GM18868 (cell line): ENCODE results near the gene HNRNPDL.
"Not testable (repeated sequence)": the region's sequence is repeated elsewhere in the genome, so short reads cannot be mapped to it uniquely, and the experiment has no call there.

Experiments used
- ATAC-seq: cut with Tn5 transposase; IDR thresholded peaks from one replicate; pipeline ENCODE4 v1.9.1; 2021; ENCODE audit warnings: mild to moderate bottlenecking, moderate library complexity; ENCODE audit not compliant: unreplicated experiment

The HNRNPDL gene

DNA sequence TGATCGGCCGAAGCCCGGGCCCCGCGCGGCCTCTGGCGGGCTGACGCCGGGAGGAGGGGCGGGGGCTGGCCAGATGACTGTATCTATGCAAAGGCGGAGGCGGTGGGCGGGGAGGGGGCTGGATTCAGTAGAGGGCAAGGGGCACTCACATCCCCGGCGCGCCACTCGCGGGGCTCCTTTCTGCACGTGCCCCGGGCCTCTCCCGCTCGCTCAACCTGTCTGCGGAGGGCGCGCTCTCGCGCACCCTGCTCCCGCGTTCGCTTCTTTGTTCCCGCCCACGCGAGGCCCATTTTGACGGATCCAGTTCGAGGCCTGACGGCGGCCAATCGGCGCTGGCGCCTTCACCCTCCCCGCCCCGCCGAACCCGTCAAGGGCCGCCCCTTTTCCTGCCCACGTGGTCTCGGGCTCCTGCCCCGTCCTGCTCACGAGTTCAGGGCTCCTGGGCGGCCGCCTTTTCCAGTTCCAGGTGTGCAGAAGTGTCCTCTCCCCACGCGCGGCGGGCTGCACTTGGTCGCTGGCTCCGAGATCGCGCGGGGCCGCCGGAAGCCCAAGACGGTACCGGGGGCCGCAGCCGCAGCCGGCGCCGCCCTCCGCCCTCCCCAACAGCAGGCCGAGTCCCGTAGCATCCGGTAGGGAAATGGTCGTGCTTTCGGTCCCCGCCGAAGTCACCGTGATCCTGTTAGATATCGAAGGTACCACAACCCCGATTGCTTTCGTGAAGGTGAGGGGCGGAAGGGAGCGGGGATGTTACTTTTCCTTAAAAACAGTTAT, at the start of gene HNRNPDL, which contains the start of gene ENOPH1:
HNRNPDL (minus strand) TSS at position 270 of the 771 bp plus-strand sequence. CDS start 772 bp downstream, outside the sequence.
ENOPH1 (plus strand) TSS at position 398 of the 771 bp plus-strand sequence; CDS start at position 638, 240 bp downstream.
- peak; percentile 71 for ATAC-seq

DNA sequence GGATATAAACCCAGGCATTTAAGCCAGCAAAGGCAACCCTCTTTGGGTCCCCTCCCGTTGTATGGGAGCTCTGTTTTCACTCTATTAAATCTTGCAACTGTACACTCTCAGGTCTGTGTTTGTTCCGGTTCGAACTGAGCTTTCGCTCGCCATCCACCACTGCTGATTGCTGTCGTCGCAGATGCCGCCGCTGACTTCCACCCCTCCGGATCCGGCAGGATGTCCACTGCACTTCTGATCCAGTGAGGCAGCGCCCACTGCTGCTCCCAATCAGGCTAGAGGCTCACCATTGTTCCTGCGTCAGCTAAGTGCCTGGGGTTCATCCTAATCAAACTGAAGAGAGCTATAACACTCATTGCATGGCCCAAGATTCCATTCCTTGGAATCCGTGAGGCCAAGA, 49.3 kb upstream of the HNRNPDL start:
- ATAC-seq: no peak

DNA sequence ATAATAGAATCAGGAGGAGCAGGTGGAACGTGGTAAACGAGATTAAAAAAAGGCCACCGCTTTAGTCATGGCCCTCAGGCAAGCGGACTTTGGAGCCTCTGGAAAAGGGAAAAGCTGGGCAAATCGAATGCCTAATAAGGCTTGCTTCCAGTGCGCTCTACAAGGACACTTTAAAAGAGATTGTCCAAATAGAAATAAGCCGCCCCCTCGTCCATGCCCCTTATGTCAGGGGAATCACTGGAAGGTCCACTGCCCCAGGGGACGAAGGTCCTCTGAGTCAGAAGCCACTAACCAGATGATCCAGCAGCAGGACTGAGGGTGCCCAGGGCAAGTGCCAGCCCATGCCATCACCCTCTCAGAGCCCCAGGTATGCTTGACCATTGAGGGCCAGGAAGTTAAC, 47.2 kb upstream of the HNRNPDL start:
- ATAC-seq: not testable (repeated sequence)

DNA sequence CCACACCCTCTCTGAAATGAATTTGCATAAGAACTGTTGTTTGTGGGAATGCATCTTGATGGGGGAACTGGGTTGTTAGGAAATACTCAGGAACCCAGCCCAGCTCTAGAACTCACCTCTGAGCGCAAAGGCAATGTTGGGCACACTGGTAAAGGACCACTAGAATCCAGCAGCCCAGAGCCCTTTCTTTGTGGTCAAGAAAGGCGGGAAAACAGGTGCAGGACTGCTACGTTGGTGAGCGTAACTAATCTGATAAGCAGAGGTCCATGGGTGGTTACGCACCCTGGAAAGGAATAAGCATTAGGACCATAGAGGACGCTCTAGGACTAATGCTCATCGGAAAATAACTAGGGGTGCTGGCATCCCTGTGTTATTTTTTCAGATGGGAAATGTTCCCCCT, 45.7 kb upstream of the HNRNPDL start:
- ATAC-seq: not testable (repeated sequence)

DNA sequence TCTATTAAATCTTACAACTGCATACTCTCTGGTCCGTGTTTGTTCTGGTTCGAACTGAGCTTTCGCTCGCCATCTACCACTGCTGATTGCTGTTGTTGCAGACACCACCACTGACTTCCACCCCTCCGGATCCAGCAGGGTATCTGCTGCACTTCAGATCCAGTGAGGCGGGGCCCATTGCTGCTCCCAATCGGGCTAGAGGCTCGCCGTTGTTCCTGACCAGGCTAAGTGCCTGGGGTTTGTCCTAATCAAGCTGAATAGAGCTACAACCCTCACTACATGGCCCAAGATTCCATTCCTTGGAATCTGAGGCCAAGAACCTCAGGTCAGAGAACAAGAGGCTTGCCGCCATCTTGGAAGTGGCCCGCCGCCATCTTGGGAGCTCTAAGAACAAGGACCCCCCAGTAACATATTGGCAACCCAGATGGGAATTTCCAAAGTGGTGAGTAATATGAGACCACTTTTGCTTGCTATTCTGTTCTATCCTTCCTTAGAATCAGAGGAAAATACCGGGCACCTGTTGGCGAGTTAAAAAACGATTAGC, 43.4 kb upstream of the HNRNPDL start:
- no peak for ATAC-seq

DNA sequence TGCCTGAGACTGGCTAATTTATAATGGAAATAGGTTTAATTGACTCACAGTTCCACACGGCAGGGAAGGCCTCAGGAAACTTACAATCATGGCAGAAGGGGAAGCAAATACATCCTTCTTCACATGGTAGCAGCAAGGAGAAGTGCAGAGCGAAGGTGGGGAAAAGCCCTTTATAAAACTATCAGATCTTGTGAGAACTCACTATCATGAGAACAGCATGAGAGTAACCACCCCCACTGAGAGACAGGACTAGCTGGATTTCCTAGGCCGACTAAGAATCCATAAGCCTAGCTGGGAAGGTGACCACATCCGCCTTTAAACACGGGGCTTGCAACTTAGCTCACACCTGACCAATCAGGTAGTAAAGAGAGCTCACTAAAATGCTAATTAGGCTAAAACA, 42.8 kb upstream of the HNRNPDL start:
- not testable (repeated sequence) for ATAC-seq

DNA sequence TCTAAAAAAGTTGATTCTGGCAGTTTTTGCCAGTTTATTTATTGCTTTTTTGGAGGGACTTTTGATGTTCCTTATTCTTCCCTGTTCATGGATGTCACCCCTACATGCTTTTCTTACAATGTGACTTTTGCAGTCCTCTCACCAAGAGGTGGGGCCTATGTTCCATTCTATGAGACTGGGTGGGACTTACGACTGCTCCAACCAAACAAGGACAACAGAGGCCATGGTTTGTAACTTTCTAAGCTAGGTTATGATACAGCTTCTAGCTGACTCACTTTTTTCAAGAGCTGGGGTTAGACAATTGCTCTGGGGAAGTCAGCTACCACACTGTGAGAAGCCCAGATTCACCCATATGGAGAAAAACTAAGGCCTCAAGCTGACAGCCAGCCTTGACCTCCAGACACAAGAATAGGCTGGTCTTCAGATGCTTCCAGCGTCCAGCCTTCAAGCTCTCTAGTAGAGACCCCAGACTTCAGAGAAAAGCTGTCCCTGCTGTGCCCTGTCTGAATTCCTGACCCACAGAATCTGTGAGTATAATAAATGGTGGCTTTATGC, 39.6 kb upstream of the HNRNPDL start:
- no peak for ATAC-seq

DNA sequence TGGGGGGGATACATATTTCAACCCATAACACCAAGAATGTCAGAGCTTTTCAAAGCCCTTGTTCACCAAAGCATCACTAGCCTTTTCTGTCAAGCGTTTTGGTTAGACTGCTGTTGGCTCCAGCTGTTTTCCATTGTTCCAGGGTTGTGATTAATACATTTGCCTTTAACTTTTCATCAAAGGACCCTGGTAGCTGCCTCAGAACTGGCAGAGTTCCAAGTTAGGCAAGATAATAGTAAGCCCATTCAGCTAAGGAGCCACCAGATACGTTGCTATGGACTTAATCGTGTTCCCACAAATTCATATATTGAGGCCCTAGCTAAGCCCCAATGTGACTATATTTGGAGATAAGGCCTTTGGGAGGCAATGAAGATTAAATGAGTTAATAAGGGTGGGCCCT, 37.2 kb upstream of the HNRNPDL start:
- no peak for ATAC-seq

DNA sequence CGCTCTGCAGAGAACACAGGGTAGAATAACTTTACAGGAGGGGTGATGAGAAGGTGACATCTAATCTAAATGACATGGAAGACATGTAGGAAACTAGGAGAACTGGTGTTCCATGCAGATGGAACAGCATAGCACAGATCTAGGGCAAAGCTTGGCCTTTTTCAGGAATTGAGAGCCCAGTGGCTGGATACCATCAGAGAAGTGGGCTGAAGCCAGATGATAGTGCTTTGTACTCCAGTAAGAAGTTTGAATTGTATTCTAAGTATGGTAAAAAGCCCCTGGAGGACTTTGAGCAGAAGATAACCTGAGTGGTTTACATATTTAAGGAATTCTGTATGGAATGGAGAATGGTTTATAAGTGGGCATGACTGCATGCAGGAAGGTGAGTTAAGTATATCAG, 33.0 kb upstream of the HNRNPDL start:
- ATAC-seq: no peak

DNA sequence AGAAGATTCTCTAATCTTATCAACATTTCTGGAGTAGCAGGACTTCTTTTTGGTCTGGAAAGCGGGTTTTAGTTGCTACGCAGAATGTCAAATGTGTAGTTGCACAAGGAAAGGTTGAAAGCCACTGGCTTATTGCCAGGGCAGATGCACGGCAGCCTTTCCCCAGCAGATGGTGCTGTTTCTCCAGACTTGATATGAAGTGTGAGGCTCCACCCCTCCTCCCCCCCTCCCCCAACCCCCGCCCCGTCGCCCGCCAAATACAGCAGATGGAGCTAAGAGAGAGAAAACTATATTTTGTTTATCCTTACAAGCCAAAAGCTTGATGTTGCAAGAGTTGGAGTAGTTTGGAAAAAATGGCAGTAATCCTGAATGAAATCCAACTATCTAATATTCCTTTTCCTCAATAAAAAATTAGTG, 32.2 kb upstream of the HNRNPDL start:
- ATAC-seq: peak; percentile 74

DNA sequence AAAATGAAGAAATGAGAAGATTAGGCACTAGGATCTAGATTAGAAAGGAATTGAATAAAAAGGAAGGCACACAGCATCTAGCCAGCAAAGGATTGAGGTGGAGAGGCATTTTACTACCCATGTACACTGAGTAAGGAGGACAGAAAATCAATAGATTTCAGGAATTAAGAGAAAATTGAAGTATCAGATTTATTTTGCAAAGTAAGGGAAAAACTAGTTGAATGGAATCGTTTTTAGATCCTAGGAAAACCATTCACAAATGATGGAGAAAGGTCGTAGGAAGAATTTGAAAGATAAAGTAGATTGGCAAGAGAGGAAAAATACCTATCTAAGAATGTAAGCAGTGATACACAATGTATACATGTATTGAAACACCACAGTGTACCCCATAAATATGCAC, 31.4 kb upstream of the HNRNPDL start:
- no peak for ATAC-seq

DNA sequence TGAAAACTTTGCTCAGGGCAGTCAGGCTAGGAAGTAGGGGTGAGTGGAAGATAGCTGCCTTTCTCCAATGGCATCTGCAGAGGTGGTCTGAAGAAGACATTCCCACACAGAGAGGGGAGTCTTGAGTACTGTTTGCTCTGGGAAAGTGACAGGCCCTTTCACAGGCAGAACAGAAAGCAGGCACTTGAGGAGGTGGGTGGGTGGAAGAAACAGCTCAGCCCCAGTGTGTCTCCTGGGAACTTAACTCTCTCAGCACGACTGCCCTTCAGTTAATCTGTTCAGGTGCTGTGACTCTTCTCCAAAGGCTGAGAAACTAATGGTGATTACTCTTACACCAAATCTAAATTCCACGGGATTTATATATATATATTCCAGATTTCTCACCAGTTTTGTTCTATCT, 28.5 kb upstream of the HNRNPDL start:
- peak; percentile 71 for ATAC-seq

DNA sequence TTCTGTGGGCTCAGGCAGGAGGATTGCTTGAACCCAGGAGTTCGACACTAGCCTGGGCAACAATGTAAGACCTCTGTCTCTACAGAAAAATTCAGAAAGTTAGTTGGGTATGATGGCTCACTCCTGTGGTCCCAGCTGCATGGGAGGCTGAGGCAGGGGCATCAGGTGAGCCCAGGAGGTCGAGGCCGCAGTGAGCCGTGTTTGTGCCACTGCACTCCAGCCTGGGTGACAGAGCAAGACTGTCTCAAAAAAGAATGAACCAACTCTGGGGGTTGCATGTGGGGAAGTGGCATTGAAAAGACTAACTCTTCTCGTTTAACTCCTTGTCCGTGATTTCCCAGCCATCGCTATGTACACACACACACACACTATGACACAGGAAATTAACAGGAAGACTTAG, 27.0 kb upstream of the HNRNPDL start:
- no peak for ATAC-seq

DNA sequence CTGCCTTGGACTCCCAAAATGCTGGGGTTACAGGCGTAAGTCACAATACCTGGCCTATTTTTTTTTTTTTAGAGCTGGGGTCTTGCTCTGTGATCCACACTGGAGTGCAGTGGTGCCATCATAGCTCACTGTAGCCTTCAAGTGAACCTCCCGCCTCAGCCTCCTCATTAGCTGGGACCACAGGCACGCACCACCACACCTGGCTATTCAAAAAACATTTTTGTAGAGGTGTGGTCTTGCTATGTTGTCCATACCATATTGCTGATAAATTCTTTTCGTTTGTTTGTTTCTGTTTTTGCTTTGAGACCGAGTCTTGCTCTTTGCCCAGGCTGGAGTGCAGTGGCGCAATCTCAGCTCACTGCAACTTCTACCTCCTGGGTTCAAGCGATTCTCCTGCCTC, 21.8 kb upstream of the HNRNPDL start:
- ATAC-seq: no peak

DNA sequence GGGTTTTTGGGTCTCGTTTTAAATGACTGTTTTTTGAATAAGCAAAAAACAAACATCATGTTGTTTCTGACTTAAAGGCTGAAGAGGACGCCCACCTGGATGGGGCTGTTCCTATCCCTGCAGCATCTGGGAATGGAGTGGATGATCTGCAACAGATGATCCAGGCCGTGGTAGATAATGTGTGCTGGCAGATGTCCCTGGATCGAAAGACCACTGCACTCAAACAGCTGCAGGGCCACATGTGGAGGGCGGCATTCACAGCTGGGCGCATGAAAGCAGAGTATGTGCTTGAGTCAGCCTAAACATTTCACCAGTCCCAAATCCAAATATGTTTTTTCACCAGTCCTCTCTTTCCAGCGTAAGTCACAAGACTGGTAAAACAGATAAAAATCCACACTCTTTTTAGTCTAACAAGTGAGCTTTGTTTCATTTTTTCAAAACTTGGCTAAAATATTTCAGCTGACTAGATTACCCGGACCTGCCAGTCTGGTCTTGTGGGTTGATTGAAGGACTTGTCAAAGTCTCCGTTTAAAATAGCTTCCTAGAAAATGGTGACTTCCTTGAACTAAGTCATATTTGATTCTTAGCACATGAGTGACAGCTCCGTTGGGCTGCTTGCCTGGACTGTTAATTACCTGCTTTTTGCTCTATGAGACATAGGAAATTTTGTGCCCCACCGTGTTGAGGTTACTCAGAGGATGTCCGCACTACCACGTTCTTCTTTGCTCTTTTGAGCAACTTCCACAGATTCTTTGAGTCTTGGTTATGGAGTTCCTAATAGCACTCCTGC, 20.9 kb upstream of the HNRNPDL start:
- ATAC-seq: no peak

DNA sequence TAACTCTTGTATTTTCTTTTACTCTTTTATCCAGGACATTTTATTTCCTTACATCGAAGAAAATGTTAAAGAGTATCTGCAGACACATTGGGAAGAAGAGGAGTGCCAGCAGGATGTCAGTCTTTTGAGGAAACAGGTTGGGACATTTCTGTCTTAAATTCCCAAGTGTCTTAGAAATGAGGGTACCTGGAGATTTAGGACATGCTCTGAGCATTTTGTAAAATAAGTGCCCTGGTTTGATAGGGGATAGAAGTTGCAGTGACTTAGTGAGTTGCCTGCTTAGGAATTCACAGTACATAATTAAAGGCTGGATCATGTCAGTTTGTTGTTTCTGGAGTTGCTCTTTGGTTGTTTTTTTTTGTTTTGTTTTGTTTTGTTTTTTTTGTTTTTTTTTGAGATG, 17.6 kb upstream of the HNRNPDL start:
- no peak for ATAC-seq

DNA sequence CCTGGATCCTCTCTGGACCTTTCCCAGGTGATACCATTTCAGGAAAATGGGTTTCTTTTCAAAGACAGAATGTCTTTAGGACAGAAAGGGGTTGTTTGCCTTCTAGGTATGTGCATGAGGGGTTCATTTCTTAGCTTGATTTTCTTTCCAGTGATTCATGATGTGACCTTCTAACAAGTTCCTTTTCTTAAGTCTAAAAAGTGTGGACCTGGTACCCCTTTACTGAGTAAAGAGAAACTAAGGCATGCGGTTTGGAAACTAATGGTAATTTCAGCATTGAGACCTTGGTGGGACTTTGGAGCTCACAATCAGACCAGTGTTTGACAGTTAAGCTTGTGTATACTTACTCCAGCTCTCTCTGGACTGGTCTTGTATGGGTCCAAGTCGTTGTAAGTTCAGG, 8.8 kb upstream of the HNRNPDL start:
- ATAC-seq: no peak

DNA sequence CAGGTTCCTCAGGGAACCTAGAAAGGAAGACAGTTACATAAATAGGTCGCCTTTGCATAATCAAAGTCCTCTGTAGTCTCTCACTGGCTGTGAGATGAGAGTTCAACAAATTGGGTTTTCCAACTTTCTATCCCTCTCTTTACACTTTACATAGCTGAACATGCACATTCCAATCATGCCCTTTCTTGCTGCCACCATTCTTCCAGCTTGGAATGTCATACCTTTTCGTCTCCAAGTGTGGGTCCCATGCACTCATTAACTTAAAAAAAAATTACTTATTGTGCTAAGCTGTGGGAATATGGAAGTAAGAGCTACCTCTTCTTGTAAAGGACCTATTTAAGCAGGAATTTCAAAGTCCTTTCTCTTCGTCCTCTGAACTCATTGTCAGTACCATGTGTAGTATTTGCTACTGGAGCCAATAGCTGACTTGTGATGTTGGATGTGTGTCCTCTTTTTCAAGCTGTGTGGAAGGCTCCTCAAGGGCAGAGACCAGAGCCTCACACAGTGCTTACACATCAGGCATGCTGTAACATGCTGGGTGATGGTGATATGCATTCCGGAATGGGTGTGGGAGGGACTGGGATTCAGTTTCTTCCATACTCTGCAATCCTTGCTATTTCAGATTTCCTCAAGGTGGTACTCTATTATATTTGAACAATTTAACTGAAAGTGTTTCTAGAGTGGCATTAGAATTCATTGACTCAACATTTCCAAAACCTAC, 7.2 kb upstream of the HNRNPDL start:
- no peak for ATAC-seq

DNA sequence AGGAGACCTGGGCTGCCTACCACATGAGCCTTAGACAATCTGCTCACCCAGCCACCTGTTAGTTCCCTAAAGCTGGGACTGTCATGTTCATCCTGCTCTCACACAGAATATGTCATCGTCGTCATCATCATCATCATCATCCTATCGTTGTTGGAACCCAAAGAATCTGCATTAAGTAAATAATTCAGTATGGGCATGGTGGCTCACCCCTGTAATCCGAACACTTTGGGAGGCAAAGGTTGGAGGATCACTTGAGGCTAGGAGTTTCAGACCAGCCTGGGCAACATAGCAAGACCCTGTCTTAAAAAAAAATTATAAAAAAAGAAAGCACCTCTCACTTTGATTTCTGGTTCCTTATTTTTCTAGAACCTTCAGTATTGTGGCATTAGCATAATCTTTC, 6.5 kb upstream of the HNRNPDL start:
- ATAC-seq: no peak

DNA sequence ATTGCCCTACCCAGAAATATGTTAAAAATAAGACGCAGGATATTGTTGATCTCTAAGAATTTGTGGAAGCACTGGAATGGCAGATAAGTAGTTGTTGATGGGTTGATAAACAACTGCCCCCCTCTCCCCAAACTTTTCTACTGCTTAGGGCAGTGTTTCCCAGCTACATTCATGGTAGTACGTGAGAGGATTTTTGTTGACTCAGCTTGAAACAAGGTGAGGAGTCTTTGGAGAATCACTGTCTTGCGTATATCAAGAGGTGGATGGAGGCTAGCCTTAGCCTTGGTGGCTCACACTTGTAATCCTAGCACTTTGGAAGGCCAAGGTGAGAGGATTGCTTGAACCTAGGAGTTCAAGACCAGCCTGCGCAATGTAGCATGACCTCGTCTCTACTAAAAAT, 5.9 kb upstream of the HNRNPDL start:
- ATAC-seq: no peak

DNA sequence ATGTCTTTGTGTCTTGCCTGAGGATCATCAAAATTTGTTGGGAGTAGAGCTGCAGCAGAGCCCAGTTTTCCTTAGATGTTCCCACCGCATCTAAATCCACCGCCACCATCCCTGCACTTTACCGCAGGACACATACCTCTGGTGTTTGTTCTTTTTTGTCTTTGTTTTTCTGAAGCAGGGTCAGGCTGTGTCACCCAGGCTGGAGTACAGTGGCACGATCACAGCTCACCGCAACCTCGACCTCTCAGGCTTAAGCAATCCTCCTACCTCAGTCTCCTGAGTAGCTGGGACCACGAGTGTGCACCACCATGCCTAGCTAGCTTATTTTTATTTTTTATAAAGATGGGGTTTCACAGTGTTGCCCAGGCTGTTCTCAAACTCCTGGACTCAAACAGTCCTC, 4.7 kb upstream of the HNRNPDL start:
- ATAC-seq: no peak
